Measurements from ENCODE around the gene CTNNA1. TPM values are rescaled to one million over a fixed set of nuclear protein-coding genes. Genes with fewer than 3 reads are reported as not detected.

Gene CTNNA1
- total RNA-seq, 1 donor from 2014 or later: 310 TPM

- intact Hi-C loops (cut with DNase I): no loop called here
- H3K9me3 ChIP-seq: no peaks in the 10 kb centered on the region
- H3K27ac ChIP-seq: peak overlapping the region; percentile 59 to 61
- H3K4me1 ChIP-seq: peaks cover 8 to 43% of the 10 kb centered on the region in 2 donors
- H3K27me3 ChIP-seq: no peaks in the 10 kb centered on the region
- TF ChIP-seq CTCF (IDR thresholded peaks at IDR 0.05): no peak
- no peaks in the 10 kb centered on the region for H3K36me3 ChIP-seq
- no peak overlapping the region for H3K4me3 ChIP-seq
- DNase-seq (ENCODE audit: low spot score in 2 of 2): no peak
Measured at GRCh38 chr5:138978080-138978479, 224.9 kb downstream of the CTNNA1 start.

- TF ChIP-seq CTCF (IDR thresholded peaks at IDR 0.05): no peak
- peak overlapping the region; percentile 59 to 61 for H3K27ac ChIP-seq
Measured at GRCh38 chr5:138978581-138978980, 225.4 kb downstream of the CTNNA1 start.

GRCh38 chr5:138979684-138980280, 226.6 kb downstream of the CTNNA1 start:
- peaks cover 0 to 34% of the 10 kb centered on the region in 2 donors for H3K4me1 ChIP-seq
- intact Hi-C loops (cut with DNase I): loop anchor here (2.0 kb wide), 1 partner anchor 47 kb away; no protein-coding TSS in a partner anchor
- no peak overlapping the region for H3K4me3 ChIP-seq
- H3K36me3 ChIP-seq: no peaks in the 10 kb centered on the region
- peak in 1 of 2 donors; percentile 55 for DNase-seq (ENCODE audit: low spot score in 2 of 2)
- no peaks in the 10 kb centered on the region for H3K27me3 ChIP-seq
- TF ChIP-seq CTCF (IDR thresholded peaks at IDR 0.05): no peak
- H3K27ac ChIP-seq: peak overlapping the region; percentile 71 to 74
- no peaks in the 10 kb centered on the region for H3K9me3 ChIP-seq

More at GRCh38 chr5:138978581-138978980, 225.4 kb downstream of the CTNNA1 start:
- H3K4me3 ChIP-seq: no peak overlapping the region
- no peaks in the 10 kb centered on the region for H3K27me3 ChIP-seq
- no peaks in the 10 kb centered on the region for H3K36me3 ChIP-seq
- intact Hi-C loops (cut with DNase I): no loop called here
- no peak for DNase-seq (ENCODE audit: low spot score in 2 of 2)
- H3K9me3 ChIP-seq: no peaks in the 10 kb centered on the region
- peaks cover 8 to 38% of the 10 kb centered on the region in 2 donors for H3K4me1 ChIP-seq

GRCh38 chr5:138980441-138980840, 227.2 kb downstream of the CTNNA1 start:
- Histone ChIP-seq H3K4me3 (no peak overlapping the region), H3K27me3 (no peaks in the 10 kb centered on the region), H3K4me1 (peaks cover 0 to 39% of the 10 kb centered on the region in 2 donors), H3K27ac (peak overlapping the region; percentile 71 to 74), H3K9me3 (no peaks in the 10 kb centered on the region), H3K36me3 (no peaks in the 10 kb centered on the region)
- DNase-seq (ENCODE audit: low spot score in 2 of 2): peak in 1 of 2 donors; percentile 40
- intact Hi-C loops (cut with DNase I): loop anchor here (2.0 kb wide), 1 partner anchor 46 kb away; no protein-coding TSS in a partner anchor
- no peak for TF ChIP-seq CTCF (IDR thresholded peaks at IDR 0.05)

GRCh38 chr5:138981131-138981530, 227.9 kb downstream of the CTNNA1 start:
- no peak for TF ChIP-seq CTCF (IDR thresholded peaks at IDR 0.05)
- Histone ChIP-seq H3K27ac (peak overlapping the region; percentile 71 to 74), H3K4me1 (peaks cover 0 to 46% of the 10 kb centered on the region in 2 donors), H3K27me3 (no peaks in the 10 kb centered on the region), H3K36me3 (no peaks in the 10 kb centered on the region), H3K9me3 (no peaks in the 10 kb centered on the region), H3K4me3 (no peak overlapping the region)
- DNase-seq (ENCODE audit: low spot score in 2 of 2): peak in 1 of 2 donors; percentile 70
- intact Hi-C loops (cut with DNase I): loop anchor here (2.0 kb wide), 1 partner anchor 46 kb away; no protein-coding TSS in a partner anchor

Measured in ascending aorta (tissue), 2 donors.